SIG-M5 treated with dmso at 0.1 percent for 504 hours (cell line): ENCODE results near the gene SDHAF2.

Experiments
- DNase-seq: peaks from one replicate; lab custom pipeline; 2025; ENCODE audit not compliant: unreplicated experiment; lab: John Stamatoyannopoulos, UW

The SDHAF2 gene

GRCh38 chr11:61495801-61496601 lies 66.1 kb downstream of the SDHAF2 start:
- DNase-seq = no peak
